DND-41 (cell line): ENCODE results near the gene OSM.
"Not testable (repeated sequence)": the region's sequence is repeated elsewhere in the genome, so short reads cannot be mapped to it uniquely, and the experiment has no call there.

ENCODE experiments used
- ATAC-seq: fragments of 200-7000 bp; cut with Tn5 transposase; 3 replicates; pipeline ENCODE4 v1.9.1; 2021; ENCODE audit warnings: low read depth; ENCODE audit not compliant: insufficient read depth
- DNase-seq: peaks from one replicate; pipeline ENCODE4 v3.0.0-alpha.2; 2020
- H2AFZ ChIP-seq: 2 replicates; pipeline ENCODE4 v1.6.0; 2012; ENCODE audit warnings: low read depth, low read length
- H3K27ac ChIP-seq: 2 replicates; pipeline ENCODE4 v1.5.1; 2012; ENCODE audit warnings: low read length, inconsistent platforms
- H3K27me3 ChIP-seq: fragments of 200-600 bp; sonication (generic); 2 replicates; pipeline ENCODE4 v1.6.0; 2012; ENCODE audit warnings: low read length, mild to moderate bottlenecking, inconsistent platforms; ENCODE audit not compliant: insufficient read depth, poor library complexity
- H3K36me3 ChIP-seq: 2 replicates; pipeline ENCODE4 v1.5.1; 2012; ENCODE audit warnings: low read length, inconsistent platforms; ENCODE audit not compliant: insufficient read depth
- H3K4me1 ChIP-seq: 2 replicates; pipeline ENCODE4 v1.5.1; 2012; ENCODE audit warnings: mild to moderate bottlenecking, low read length; ENCODE audit not compliant: insufficient read depth
- H3K4me2 ChIP-seq: 2 replicates; pipeline ENCODE4 v1.6.0; 2012; ENCODE audit warnings: mild to moderate bottlenecking, moderate library complexity, low read length, inconsistent platforms; ENCODE audit not compliant: insufficient read depth
- H3K4me3 ChIP-seq, 2 experiments: fragments of 200-600 bp in 1 of 2; shearing (Covaris generic) in 1 of 2; 2 replicates each; pipeline ENCODE4 v1.5.1; 2012 to 2016; ENCODE audit warnings: inconsistent platforms in 2 of 2, low read length in 2 of 2, mild to moderate bottlenecking in 2 of 2, low read depth in 1 of 2, moderate library complexity in 1 of 2
- H3K79me2 ChIP-seq: 2 replicates; pipeline ENCODE4 v1.6.0; 2012; ENCODE audit warnings: low read length, inconsistent platforms; ENCODE audit not compliant: insufficient read depth
- H3K9ac ChIP-seq: 2 replicates; pipeline ENCODE4 v1.6.0; 2012; ENCODE audit warnings: low read depth, mild to moderate bottlenecking, inconsistent platforms, low read length, moderate library complexity
- H3K9me3 ChIP-seq: 2 replicates; pipeline ENCODE4 v1.5.1; 2012; ENCODE audit warnings: low read length, moderate library complexity, mild to moderate bottlenecking, inconsistent platforms; ENCODE audit not compliant: insufficient read depth, severe bottlenecking
- H4K20me1 ChIP-seq: 2 replicates; pipeline ENCODE4 v1.6.0; 2012; ENCODE audit warnings: low read length; ENCODE audit not compliant: insufficient read depth
- CTCF ChIP-seq: IDR thresholded peaks from 2 replicates; pipeline ENCODE4 v1.5.1; 2012; ENCODE audit warnings: borderline replicate concordance, low read length, moderate library complexity, mild to moderate bottlenecking; ENCODE audit not compliant: poor library complexity, severe bottlenecking; ENCODE audit errors: extremely low read depth
- EZH2 ChIP-seq: IDR thresholded peaks from 3 replicates; pipeline ENCODE4 v1.6.1; 2012; ENCODE audit warnings: borderline replicate concordance, low read depth, mild to moderate bottlenecking, moderate library complexity, low read length, inconsistent platforms; ENCODE audit not compliant: severe bottlenecking

Gene OSM

GRCh38 chr22:30219049-30219654, 47.5 kb downstream of the OSM start:
- H3K27ac ChIP-seq = peak overlapping the region; percentile 86
- TF ChIP-seq EZH2 (no peak), CTCF (no peak)
- DNase-seq (no peak), ATAC-seq (no peak)
- no peaks in the 10 kb centered on the region for H3K36me3 ChIP-seq
- no peak overlapping the region for H3K4me2 ChIP-seq
- peaks cover 58% of the 10 kb centered on the region for H3K4me1 ChIP-seq
- H3K9ac ChIP-seq = no peak overlapping the region
- no peaks in the 10 kb centered on the region for H4K20me1 ChIP-seq
- H3K4me3 ChIP-seq = no peak overlapping the region
- no peaks in the 10 kb centered on the region for H3K27me3 ChIP-seq
- no peak overlapping the region for H2AFZ ChIP-seq
- H3K79me2 ChIP-seq = no peaks in the 10 kb centered on the region
- H3K9me3 ChIP-seq = no peaks in the 10 kb centered on the region

GRCh38 chr22:30217698-30218560, 48.7 kb downstream of the OSM start:
- DNase-seq (no peak), ATAC-seq (no peak)
- Histone ChIP-seq H3K27me3 (no peaks in the 10 kb centered on the region), H3K4me3 (no peak overlapping the region), H3K9me3 (no peaks in the 10 kb centered on the region), H3K79me2 (no peaks in the 10 kb centered on the region), H3K4me2 (no peak overlapping the region), H4K20me1 (no peaks in the 10 kb centered on the region), H3K27ac (peak overlapping the region; percentile 33; the same call in 1 of the 2 replicates), H2AFZ (no peak overlapping the region), H3K9ac (no peak overlapping the region), H3K36me3 (no peaks in the 10 kb centered on the region), H3K4me1 (peaks cover 60% of the 10 kb centered on the region)
- TF ChIP-seq EZH2 (no peak), CTCF (no peak)

- no peak for ATAC-seq
- H3K27me3 ChIP-seq = no peaks in the 10 kb centered on the region
- no peak overlapping the region for H3K4me3 ChIP-seq
- no peaks in the 10 kb centered on the region for H3K36me3 ChIP-seq
- TF ChIP-seq EZH2 = no peak
- TF ChIP-seq CTCF = no peak
- peaks cover 55% of the 10 kb centered on the region for H3K4me1 ChIP-seq
- DNase-seq = no peak
- H2AFZ ChIP-seq = no peak overlapping the region
- H3K9me3 ChIP-seq = no peaks in the 10 kb centered on the region
- H3K79me2 ChIP-seq = no peaks in the 10 kb centered on the region
- H3K4me2 ChIP-seq = no peak overlapping the region
- H4K20me1 ChIP-seq = no peaks in the 10 kb centered on the region
- no peak overlapping the region; the same call in 1 of the 2 replicates for H3K9ac ChIP-seq
- H3K27ac ChIP-seq = no peak overlapping the region
Measured at GRCh38 chr22:30216710-30217109, 49.9 kb downstream of the OSM start.

- not testable (repeated sequence) for H3K4me3 ChIP-seq, H3K9me3 ChIP-seq, H3K4me2 ChIP-seq, H3K27ac ChIP-seq, H3K9ac ChIP-seq, DNase-seq, H2AFZ ChIP-seq, ATAC-seq, H3K27me3 ChIP-seq, H3K36me3 ChIP-seq, H3K79me2 ChIP-seq, H4K20me1 ChIP-seq
- H3K4me1 ChIP-seq = peaks cover 50% of the 10 kb centered on the region
Measured at GRCh38 chr22:30216272-30216671, 50.4 kb downstream of the OSM start.
